Colonic mucosa (tissue), 4 donors: ENCODE data around the gene ERBB2. TPM values are rescaled to one million over a fixed set of nuclear protein-coding genes. Genes with fewer than 3 reads are reported as not detected.

Experiments
- DNase-seq: peaks from one replicate; pipeline ENCODE4 v3.0.0-alpha.2; 2020
- H3K27ac ChIP-seq: fragments of 200-600 bp; one replicate; pipeline ENCODE4 v1.8.0; 2021
- H3K27me3 ChIP-seq: fragments of 200-600 bp; one replicate; pipeline ENCODE4 v1.8.0; 2021
- H3K36me3 ChIP-seq: fragments of 200-600 bp; one replicate; pipeline ENCODE4 v1.8.0; 2021
- H3K4me1 ChIP-seq: fragments of 200-600 bp; one replicate; pipeline ENCODE4 v1.8.0; 2021; ENCODE audit warnings: mild to moderate bottlenecking
- H3K4me3 ChIP-seq: fragments of 200-600 bp; one replicate; pipeline ENCODE4 v1.8.0; 2021
- H3K9ac ChIP-seq, 2 donors: one replicate each; pipeline ENCODE4 v1.7.0; 2013; ENCODE audit warnings: control low read depth in 2 of 2, low read depth in 2 of 2, low read length in 2 of 2
- H3K9me3 ChIP-seq: fragments of 200-600 bp; one replicate; pipeline ENCODE4 v1.8.0; 2021
- intact Hi-C: fragments of 100-400 bp; cut with DNase I; formaldehyde crosslinking; loops from one replicate; pipeline ENCODE4 v1.14.1; 2022
- total RNA-seq, 2 donors: library from RNA; stranded (reverse); fragmentation: NEBNext Ultra II Directional in 1 of 2; extraction: Animal tissue kit (Norgen Biotek cat#: 25700) in 1 of 2; gene quantifications; one replicate each; pipeline ENCODE4 v1.2.1, GENCODE V29; 2021
- TF ChIP-seq, protein P1 (sequence below): fragments of 200-600 bp; IDR thresholded peaks from one replicate; pipeline ENCODE4 v1.8.0; 2022; ENCODE audit warnings: antibody characterized with exemption, mild to moderate bottlenecking
- donor health status: healthy.
- donor health status: DM: no; HTN: no; CAD: no.
- donor health status: DM: no; HTN: no; CAD: no.

The ERBB2 gene
- total RNA-seq, 2 donors from 2014 or later, result 153 to 174 TPM

DNA sequence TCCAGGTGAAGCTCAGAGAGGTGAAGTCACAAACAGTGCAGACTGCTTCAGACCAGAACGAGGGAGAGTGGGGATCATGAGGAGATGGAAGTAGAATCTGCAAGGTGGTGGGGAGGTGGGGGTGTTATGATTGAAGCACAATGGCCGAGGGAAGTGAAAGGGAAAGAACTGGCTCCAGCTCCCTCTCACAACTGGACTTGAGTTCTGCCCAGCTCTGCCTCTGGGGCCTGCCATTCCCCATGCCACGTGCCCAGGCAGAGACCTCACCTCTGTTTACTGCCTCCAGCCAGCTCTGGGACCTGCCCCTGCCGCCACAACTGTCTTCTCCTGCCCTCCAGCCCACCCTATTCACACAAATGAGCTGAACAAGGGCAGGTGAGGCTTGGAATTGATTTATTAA is 29.1 kb upstream of the ERBB2 start:
- Histone ChIP-seq H3K27me3 (peaks cover 20% of the 10 kb centered on the region), H3K4me1 (peaks cover 7% of the 10 kb centered on the region)
- no peak for DNase-seq

GRCh38 chr17:39671651-39672521 is 28.0 kb upstream of the ERBB2 start:
- H3K4me3 ChIP-seq, result no peak overlapping the region
- TF ChIP-seq, protein P1, sequence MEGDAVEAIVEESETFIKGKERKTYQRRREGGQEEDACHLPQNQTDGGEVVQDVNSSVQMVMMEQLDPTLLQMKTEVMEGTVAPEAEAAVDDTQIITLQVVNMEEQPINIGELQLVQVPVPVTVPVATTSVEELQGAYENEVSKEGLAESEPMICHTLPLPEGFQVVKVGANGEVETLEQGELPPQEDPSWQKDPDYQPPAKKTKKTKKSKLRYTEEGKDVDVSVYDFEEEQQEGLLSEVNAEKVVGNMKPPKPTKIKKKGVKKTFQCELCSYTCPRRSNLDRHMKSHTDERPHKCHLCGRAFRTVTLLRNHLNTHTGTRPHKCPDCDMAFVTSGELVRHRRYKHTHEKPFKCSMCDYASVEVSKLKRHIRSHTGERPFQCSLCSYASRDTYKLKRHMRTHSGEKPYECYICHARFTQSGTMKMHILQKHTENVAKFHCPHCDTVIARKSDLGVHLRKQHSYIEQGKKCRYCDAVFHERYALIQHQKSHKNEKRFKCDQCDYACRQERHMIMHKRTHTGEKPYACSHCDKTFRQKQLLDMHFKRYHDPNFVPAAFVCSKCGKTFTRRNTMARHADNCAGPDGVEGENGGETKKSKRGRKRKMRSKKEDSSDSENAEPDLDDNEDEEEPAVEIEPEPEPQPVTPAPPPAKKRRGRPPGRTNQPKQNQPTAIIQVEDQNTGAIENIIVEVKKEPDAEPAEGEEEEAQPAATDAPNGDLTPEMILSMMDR, result peak; percentile 57
- no peaks in the 10 kb centered on the region for H3K36me3 ChIP-seq
- DNase-seq, result peak; percentile 72
- H3K27me3 ChIP-seq, result peaks cover 16% of the 10 kb centered on the region
- intact Hi-C loops, result no loop called here
- H3K4me1 ChIP-seq, result peaks cover 14% of the 10 kb centered on the region
- no peak overlapping the region for H3K27ac ChIP-seq
- peak overlapping the region in 1 of 2 donors; percentile 64 for H3K9ac ChIP-seq
- H3K9me3 ChIP-seq, result no peaks in the 10 kb centered on the region

More for the DNA sequence above, 29.1 kb upstream of the ERBB2 start:
- no peaks in the 10 kb centered on the region for H3K36me3 ChIP-seq
- TF ChIP-seq, protein P1, result no peak
- H3K9me3 ChIP-seq, result no peaks in the 10 kb centered on the region
- no peak overlapping the region for H3K4me3 ChIP-seq
- intact Hi-C loops, result no loop called here
- no peak overlapping the region for H3K9ac ChIP-seq
- no peak overlapping the region for H3K27ac ChIP-seq

DNA sequence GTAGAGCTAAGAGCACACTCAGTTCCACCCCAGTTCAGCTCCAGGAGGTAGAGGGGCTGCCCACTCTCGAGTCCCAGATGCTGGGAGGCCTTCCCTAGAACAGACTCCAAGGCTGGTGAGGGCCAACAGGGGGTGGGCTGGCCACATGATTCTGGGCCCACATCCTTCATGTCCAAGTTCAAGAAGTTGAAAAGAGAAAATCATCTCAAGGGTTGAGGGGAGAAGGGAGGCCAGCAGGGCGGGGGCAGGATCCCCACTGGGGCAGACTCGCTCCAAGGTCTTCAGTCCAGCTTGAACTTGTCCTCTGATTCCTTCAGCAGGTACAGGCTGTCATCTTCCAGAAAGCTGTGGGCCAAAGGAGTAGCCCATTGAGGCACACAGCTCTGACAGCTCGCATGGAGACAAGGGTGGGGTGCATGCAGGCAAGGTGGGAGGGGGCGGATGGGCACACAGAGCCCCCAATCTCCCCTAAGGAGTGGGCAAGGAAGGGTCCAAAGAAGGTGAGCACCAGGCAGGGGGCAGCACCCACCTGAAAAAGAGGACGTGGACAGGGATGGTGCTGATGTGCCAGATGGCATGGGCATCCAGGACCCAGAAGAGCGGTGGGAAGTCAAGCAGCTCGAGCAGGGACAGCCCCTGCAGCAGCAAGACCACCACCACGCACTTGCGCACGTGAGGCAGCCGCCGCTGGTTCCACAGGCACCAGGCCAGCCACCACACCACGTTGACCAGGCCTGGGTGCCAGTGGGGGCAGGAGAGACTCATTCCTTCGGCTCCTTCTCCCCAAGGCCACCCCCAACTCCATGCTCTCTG is 27.1 kb upstream of the ERBB2 start:
- intact Hi-C loops, result no loop called here
- no peak overlapping the region for H3K4me3 ChIP-seq
- peak overlapping the region in 1 of 2 donors; percentile 64 for H3K9ac ChIP-seq
- no peaks in the 10 kb centered on the region for H3K9me3 ChIP-seq
- H3K27me3 ChIP-seq, result peaks cover 8% of the 10 kb centered on the region
- H3K27ac ChIP-seq, result no peak overlapping the region
- H3K4me1 ChIP-seq, result peaks cover 10% of the 10 kb centered on the region
- TF ChIP-seq, protein P1, result peak; percentile 8
- no peak for DNase-seq
- H3K36me3 ChIP-seq, result no peaks in the 10 kb centered on the region

- no peaks in the 10 kb centered on the region for H3K9me3 ChIP-seq
- H3K27ac ChIP-seq, result no peak overlapping the region
- H3K27me3 ChIP-seq, result no peaks in the 10 kb centered on the region
- H3K4me1 ChIP-seq, result peaks cover 10% of the 10 kb centered on the region
- TF ChIP-seq, protein P1, result no peak
- peak overlapping the region in 1 of 2 donors; percentile 88 for H3K9ac ChIP-seq
- no peak for DNase-seq
- intact Hi-C loops, result no loop called here
- no peak overlapping the region for H3K4me3 ChIP-seq
- H3K36me3 ChIP-seq, result no peaks in the 10 kb centered on the region
Observed at GRCh38 chr17:39673335-39674081, 26.4 kb upstream of the ERBB2 start.

DNA sequence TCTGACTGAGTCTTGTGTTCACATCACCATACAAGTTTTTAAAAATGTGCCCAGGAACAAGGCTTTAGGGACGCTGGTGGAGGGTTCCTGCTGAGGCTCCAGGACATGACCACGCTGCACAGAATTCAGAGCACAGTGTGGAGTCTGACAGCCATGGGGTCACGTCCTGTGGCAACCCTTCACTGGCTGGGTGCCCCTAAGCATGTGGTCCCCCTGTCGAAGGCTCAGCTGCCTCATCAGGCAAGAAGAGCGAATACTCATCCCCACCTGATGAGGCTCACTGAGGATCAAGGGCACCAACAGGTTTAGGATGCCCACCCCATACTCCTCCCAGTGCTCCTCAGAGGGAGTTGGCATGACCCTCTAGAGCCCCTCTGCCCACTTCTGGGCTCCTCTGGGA is 25.7 kb upstream of the ERBB2 start:
- no peaks in the 10 kb centered on the region for H3K27me3 ChIP-seq
- peaks cover 11% of the 10 kb centered on the region for H3K4me1 ChIP-seq
- peak overlapping the region; percentile 5 to 88 for H3K9ac ChIP-seq
- no peak overlapping the region for H3K4me3 ChIP-seq
- no peaks in the 10 kb centered on the region for H3K9me3 ChIP-seq
- H3K27ac ChIP-seq, result no peak overlapping the region
- DNase-seq, result no peak
- H3K36me3 ChIP-seq, result no peaks in the 10 kb centered on the region
- intact Hi-C loops, result no loop called here
- TF ChIP-seq, protein P1, result no peak
